Stimulated activated naive CD8-positive, alpha-beta T cell treated with anti-CD3 and anti-CD28 coated beads, Interleukin-15, amount 100 ng/mL, for 72 hours (primary cell): Measurements from ENCODE around the gene TCEANC.
"Not testable (repeated sequence)": the region's sequence is repeated elsewhere in the genome, so short reads cannot be mapped to it uniquely, and the experiment has no call there.

Source experiments
- ATAC-seq: fragments of 150-1000 bp; cut with Tn5 transposase; 2 replicates; pipeline ENCODE4 v1.10.0; 2021; ENCODE audit warnings: mild to moderate bottlenecking, moderate library complexity
- DNase-seq, 2 donors: peaks; one replicate each; pipeline ENCODE4 v3.0.0; 2021 to 2022
- H3K27ac Mint-ChIP-seq, 2 donors: one replicate each; pipeline ENCODE4 v1.8.0; 2022; ENCODE audit warnings: mild to moderate bottlenecking in 2 of 2, mixed read lengths in 2 of 2, moderate library complexity in 2 of 2
- H3K27me3 Mint-ChIP-seq: one replicate; pipeline ENCODE4 v1.8.0; 2022; ENCODE audit warnings: mixed read lengths
- H3K4me1 Mint-ChIP-seq: one replicate; pipeline ENCODE4 v1.8.0; 2022; ENCODE audit warnings: mild to moderate bottlenecking, mixed read lengths
- H3K4me3 Mint-ChIP-seq, 2 donors: one replicate each; pipeline ENCODE4 v1.8.0; 2022; ENCODE audit warnings: mild to moderate bottlenecking in 2 of 2, mixed read lengths in 2 of 2, moderate library complexity in 1 of 2
- H3K9me3 Mint-ChIP-seq, 2 donors: one replicate each; pipeline ENCODE4 v1.8.0; 2022; ENCODE audit warnings: mixed read lengths in 2 of 2

The TCEANC gene, protein sequence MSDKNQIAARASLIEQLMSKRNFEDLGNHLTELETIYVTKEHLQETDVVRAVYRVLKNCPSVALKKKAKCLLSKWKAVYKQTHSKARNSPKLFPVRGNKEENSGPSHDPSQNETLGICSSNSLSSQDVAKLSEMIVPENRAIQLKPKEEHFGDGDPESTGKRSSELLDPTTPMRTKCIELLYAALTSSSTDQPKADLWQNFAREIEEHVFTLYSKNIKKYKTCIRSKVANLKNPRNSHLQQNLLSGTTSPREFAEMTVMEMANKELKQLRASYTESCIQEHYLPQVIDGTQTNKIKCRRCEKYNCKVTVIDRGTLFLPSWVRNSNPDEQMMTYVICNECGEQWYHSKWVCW

DNA sequence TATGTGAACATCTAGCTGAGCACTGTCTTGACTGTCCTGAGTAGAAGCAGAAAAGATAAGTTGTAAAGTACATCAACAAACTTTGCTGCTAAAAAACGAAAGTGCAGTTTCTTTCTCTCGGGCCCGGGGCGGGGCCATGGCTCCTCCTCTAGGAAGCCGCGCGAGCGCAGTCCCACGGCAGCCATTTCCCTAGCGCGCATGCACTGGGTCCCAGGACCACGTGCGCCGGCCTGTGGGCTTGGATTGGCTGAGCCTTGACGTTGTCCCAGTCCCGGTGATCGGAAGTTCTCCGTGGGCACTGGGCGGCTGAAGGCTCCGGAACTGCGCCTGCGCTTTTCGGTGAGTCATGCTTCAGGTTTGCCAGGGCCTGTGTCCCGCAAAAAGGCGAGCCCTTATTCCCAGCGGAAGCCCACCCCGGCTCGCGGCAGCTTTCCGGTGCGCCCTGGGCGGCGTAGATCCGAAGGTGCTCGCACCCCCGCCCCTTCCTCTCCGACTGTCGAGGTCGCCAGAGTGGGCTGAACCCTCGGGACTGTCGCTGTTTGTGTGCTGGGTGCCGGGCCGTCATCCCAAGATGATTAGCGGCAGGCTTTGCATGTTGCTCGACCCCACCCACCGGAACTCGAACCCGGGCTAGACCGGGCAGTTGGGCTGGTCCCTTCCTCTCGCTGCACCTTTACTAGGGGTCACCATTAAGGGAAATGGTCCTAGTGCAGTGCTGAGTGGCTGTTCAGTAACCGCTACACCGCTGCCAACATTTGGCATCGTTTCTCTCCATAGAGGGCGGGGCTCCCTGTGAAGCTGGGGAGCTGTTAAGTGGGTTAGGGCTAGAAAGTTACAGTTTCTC, at the start of gene TCEANC:
Gene TCEANC (plus strand): TSS at position 292 of the 844 bp plus-strand sequence. CDS start 9,368 bp downstream, outside the sequence.
- Mint-ChIP-seq H3K4me3 (peak within 1 kb of the TSS; percentile 76 to 82), H3K27ac (peak within 1 kb of the TSS; percentile 81 to 93), H3K4me1 (peaks cover 18% of the 10 kb centered on the region), H3K9me3 (no peaks in the 10 kb centered on the region), H3K27me3 (no peaks in the 10 kb centered on the region)
- DNase-seq = peak; percentile 86 to 95
- ATAC-seq = peak; percentile 94

DNA sequence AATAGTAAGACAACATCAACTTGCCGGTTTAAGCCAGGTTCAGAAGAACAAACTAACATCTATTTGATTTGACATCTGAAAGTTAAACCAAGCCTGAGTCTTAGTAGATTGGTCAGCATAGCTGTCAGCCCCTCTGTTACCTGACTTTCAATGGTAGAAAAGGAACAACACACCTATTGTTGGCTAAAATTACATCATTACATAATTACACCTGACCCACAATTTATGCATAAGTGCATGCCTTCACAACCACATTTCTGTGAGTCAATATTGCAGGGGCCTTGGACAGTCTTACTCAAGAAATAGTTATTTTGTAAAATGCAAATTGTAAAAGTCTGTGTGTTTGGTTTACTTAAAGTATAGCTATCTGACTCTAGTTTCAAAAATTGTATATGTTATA, 47.3 kb upstream of the TCEANC start:
- H3K9me3 Mint-ChIP-seq = no peaks in the 10 kb centered on the region
- DNase-seq = no peak
- no peaks in the 10 kb centered on the region for H3K27me3 Mint-ChIP-seq
- no peak overlapping the region for H3K4me3 Mint-ChIP-seq
- no peak for ATAC-seq
- no peaks in the 10 kb centered on the region for H3K4me1 Mint-ChIP-seq
- no peak overlapping the region for H3K27ac Mint-ChIP-seq

DNA sequence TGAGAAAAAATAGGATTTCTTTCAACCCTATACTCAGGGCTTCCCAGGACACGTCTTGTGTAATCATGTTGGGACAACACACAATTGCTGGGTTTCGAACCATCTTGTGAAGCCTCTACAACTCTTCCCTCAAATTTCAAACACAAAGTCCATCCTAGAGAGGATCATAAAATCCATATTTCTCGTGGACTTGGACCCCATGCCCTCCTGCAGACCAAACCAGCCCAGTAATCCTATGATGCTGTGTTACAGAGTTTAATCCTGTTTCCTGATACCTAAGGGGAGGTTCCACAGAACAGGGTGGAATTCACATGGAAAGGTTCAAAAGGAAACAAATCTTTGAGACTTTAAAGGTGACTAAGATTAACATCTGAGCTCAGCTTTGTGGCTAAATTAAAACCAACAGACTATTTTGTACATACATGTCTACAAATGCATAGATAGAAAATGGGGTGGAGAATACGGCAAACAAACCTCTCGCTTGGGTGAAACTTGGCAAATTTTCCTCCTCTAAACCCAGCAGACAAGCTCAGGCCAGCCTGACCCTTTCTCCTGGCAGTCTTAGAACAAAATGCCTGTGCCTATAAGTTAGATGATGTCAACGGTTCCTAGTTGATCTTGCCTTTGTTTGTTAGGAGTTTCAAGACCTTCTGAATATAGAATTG, 45.5 kb upstream of the TCEANC start:
- H3K9me3 Mint-ChIP-seq = no peaks in the 10 kb centered on the region
- ATAC-seq (no peak), DNase-seq (no peak)
- no peak overlapping the region for H3K27ac Mint-ChIP-seq
- no peaks in the 10 kb centered on the region for H3K27me3 Mint-ChIP-seq
- no peak overlapping the region for H3K4me3 Mint-ChIP-seq
- H3K4me1 Mint-ChIP-seq = no peaks in the 10 kb centered on the region

DNA sequence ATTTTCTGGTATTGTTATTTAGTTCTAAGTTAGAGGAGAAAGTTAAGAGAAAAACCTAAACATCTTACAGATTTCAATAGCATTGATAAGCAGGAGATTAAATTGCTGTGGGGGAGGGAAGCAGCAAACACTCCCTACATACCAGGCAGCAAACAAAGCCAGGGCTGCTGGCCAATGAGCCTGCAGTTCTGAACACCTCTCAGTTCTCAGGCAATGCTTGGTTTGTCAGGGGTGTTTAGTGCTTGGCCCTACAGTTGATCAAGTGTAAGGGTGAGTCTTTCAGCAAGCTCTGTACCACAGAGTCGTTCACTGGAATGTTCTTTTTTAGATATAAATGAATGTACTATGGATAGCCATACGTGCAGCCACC, 45.0 kb upstream of the TCEANC start:
- Mint-ChIP-seq H3K4me3 (no peak overlapping the region), H3K27ac (no peak overlapping the region), H3K4me1 (no peaks in the 10 kb centered on the region), H3K9me3 (no peaks in the 10 kb centered on the region), H3K27me3 (no peaks in the 10 kb centered on the region)
- DNase-seq = no peak
- no peak for ATAC-seq

DNA sequence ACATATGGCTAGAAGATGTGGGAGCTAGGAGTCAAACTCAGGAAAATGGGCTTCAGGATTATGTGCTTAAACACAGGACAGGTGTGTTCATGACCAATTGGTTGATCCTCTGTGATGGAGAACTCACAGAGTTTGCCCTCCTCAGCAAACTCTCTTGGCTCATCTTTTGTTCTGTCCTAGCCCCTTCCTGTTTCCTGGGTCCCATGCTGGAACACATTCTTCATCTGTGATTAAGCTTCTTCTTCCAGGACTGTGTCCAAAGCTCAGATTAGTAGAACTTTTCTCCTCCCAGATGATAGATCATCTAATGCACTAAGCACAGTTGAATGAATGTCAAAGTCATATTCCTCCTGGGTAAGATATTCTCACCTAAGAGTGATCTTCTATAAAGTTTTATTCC, 38.8 kb upstream of the TCEANC start:
- ATAC-seq (no peak), DNase-seq (no peak)
- Mint-ChIP-seq H3K9me3 (no peaks in the 10 kb centered on the region), H3K4me3 (no peak overlapping the region), H3K27me3 (no peaks in the 10 kb centered on the region), H3K27ac (no peak overlapping the region), H3K4me1 (peaks cover 8% of the 10 kb centered on the region)

DNA sequence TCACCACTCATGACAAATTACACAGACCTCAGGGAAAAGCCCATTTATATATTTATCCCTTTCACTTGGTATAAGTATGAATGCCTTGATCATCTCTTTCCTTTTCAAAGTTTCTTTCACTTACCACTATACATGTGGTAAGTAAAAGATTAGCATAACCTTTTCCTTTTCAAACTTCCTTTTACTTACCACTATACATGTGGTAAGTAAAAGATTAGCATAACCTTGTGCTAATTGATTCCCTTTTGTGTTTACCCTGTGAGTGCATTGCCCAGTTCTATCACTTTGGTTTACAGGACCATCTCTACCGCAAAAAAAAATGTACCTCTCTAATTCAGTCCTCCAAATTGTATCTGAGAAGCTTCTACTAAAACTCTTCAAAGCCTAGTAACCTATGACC, 32.7 kb upstream of the TCEANC start:
- Mint-ChIP-seq H3K9me3 (no peaks in the 10 kb centered on the region), H3K4me3 (no peak overlapping the region), H3K27ac (no peak overlapping the region), H3K27me3 (no peaks in the 10 kb centered on the region), H3K4me1 (peaks cover 22% of the 10 kb centered on the region)
- ATAC-seq (peak; percentile 82), DNase-seq (no peak)

DNA sequence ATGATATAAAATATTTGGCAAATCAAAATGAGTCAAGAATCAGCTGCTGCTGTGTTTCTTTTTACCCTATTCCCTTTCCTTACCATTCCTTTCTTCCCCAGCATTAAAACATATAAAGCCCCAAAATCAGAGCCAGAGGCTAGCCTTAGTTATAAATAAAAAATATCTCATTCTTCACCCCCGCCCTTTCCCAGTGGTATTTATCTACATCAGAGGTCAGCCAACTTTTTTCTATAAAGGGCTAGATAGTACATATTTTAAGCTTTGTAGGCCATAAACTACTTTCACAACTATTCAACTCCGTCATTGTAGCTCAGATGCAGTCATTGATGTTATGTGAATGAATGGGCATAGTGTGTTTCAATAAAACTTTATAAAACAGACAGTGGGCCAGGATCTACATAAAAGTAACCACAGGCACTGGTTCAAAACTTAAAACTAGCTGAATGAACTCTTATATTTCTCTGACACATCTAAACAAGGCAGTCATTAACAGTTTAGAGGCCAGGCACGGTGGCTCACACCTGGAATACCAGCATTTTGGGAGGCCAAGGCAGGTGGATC, 30.5 kb upstream of the TCEANC start:
- Mint-ChIP-seq H3K9me3 (no peaks in the 10 kb centered on the region), H3K27me3 (no peaks in the 10 kb centered on the region), H3K27ac (no peak overlapping the region), H3K4me3 (no peak overlapping the region), H3K4me1 (peaks cover 21% of the 10 kb centered on the region)
- no peak for ATAC-seq
- no peak for DNase-seq

DNA sequence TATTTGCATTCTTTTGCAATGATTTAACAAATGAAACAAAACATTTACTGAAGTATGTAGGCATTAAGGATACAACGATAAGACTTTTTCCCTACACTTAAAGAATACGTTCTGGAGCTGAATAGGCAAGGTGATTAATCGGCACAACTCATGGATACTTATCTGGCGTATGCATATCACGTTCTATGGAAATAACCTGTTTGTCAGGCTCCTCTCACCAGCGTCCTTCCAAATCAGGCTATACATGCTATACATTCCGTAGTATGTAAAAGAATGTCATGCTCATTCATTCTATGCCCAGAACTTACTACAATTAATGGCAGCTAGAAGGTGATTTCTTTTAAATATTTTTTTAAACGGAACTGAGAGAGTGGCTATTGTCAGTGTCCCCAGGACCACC, 25.6 kb upstream of the TCEANC start:
- Mint-ChIP-seq H3K4me1 (no peaks in the 10 kb centered on the region), H3K4me3 (no peak overlapping the region), H3K9me3 (no peaks in the 10 kb centered on the region), H3K27me3 (no peaks in the 10 kb centered on the region), H3K27ac (no peak overlapping the region)
- no peak for ATAC-seq
- DNase-seq = no peak

DNA sequence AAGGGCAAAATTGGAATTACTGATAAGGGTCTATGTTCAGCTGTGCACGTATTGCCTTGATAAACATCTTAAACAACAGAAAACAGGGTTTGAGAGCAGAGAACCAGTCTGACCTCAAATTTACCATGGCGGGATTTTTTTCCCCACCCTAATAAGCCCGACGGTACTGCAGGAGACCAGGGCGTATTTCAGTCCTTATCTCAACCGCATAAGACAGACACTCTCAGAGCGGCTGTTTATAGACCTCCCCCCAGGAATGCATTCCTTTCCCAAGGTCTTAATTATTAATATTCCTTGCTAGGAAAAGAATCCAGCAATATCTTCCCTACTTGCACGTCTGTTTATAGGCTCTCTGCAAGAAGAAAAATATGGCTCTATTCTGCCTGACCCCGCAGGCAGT, 15.7 kb upstream of the TCEANC start:
- H3K27me3 Mint-ChIP-seq, H3K4me1 Mint-ChIP-seq, H3K27ac Mint-ChIP-seq, H3K4me3 Mint-ChIP-seq, ATAC-seq, DNase-seq: not testable (repeated sequence)
- peaks cover 12 to 16% of the 10 kb centered on the region in 2 donors for H3K9me3 Mint-ChIP-seq

DNA sequence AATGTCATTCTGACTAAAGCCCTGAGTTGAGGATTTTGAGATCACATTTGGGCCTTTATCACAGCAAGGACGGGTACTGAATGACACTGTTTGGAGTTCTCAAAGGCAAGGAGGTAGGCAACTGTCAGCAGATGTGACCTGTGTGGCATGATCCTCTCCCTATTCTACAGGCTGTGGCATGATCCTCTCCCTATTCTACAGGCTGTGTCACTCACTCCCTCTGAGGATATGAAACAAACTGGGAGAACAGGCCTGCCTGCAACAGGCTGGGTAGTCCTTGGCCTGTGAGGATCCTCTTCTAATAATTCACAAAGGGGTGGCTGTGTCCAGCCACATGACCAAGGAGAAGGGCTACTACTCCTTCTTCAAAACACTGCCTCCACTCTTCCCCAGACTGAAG, 14.9 kb upstream of the TCEANC start:
- Mint-ChIP-seq H3K27me3 (peaks cover 8% of the 10 kb centered on the region), H3K4me3 (no peak overlapping the region), H3K9me3 (peaks cover 12 to 16% of the 10 kb centered on the region in 2 donors), H3K4me1 (no peaks in the 10 kb centered on the region), H3K27ac (no peak overlapping the region)
- DNase-seq = no peak
- ATAC-seq = no peak

DNA sequence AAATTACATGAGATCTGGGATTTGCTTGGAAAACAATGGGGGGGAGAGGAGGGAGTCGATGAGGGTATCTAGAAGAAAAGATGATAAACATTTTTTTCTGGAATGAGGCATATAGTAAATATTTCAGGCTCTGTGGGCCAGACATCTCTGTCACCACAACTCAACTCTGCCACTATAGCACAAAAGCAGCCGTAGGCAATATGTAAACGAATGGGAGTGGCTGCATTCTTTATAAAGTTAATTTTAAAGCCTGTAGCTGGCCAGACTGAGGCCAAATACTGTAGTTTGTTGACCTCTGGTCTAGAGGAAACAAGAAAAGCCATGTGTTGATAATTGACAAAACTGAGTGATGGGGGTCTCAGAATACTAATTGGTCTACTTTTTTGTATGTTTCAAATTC, 14.1 kb upstream of the TCEANC start:
- no peak for ATAC-seq
- Mint-ChIP-seq H3K27me3 (peaks cover 8% of the 10 kb centered on the region), H3K4me3 (no peak overlapping the region), H3K9me3 (peaks cover 12 to 16% of the 10 kb centered on the region in 2 donors), H3K4me1 (no peaks in the 10 kb centered on the region), H3K27ac (no peak overlapping the region)
- no peak for DNase-seq

DNA sequence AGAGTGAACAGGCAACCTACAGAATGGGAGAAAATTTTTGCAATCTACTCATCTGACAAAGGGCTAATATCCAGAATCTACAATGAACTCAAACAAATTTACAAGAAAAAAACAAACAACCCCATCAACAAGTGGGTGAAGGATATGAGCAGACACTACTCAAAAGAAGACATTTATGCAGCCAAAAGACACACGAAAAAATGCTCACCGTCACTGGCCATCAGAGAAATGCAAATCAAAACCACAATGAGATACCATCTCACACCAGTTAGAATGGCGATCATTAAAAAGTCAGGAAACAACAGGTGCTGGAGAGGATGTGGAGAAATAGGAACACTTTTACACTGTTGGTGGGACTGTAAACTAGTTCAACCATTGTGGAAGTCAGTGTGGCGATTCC, 11.3 kb upstream of the TCEANC start:
- H3K9me3 Mint-ChIP-seq, DNase-seq, H3K4me1 Mint-ChIP-seq, H3K4me3 Mint-ChIP-seq, H3K27ac Mint-ChIP-seq, H3K27me3 Mint-ChIP-seq, ATAC-seq: not testable (repeated sequence)

DNA sequence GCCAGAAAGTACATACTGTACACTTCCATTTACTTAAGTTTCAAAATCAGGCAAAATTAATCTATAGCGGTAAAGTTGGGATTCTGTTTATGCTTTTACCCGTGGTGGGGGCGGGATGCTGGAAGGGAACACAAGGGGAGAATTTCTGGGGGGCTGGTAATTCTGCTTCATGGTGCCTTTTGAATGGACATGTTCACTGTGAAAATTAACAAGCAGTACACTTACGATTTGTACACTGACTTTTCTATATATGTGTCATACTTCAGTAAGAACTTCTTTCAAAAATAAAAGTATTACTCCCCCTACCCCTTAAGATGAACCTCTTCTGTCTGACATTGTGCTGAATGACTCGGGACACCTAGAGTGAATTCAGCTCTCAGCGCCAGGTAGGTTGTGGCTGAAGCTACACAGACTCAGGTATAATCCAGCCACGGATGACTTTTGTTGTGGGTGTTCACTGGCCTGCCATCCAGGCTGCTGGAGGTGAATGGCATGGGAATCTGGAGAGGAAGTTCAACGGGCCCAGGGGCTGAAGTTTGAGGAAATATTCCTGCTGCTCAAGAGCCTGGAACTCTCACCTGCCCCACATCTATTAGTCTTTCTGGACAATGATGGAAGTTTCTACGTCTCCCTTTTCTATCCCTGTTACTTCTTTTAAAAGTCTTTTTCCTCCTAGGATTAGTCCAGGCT, 7.3 kb upstream of the TCEANC start:
- H3K9me3 Mint-ChIP-seq = no peaks in the 10 kb centered on the region
- H3K27me3 Mint-ChIP-seq = no peaks in the 10 kb centered on the region
- ATAC-seq = no peak
- DNase-seq = no peak
- peak overlapping the region in 1 of 2 donors; percentile 90 for H3K27ac Mint-ChIP-seq
- H3K4me1 Mint-ChIP-seq = peaks cover 21% of the 10 kb centered on the region
- H3K4me3 Mint-ChIP-seq = no peak overlapping the region

DNA sequence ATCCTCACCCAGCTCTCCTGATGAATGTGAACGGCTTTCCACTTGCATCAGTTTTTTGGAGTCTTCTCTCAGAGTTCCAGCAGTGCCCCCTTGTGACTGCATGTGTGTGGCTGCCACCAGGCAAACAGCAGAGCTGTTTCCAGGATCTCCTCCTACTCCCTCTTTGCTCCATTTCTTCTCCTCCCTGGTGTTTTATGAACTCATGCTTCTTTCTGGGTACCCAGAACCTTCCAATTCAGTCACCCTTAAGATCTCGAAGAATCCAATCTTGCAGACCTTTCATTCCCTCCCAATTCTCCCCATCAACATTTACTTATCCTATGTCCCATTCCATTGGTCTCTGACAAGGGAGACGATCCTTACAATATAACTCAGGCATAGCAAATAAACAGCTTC, 6.8 kb upstream of the TCEANC start:
- ATAC-seq (no peak), DNase-seq (peak in 1 of 2 donors; percentile 42)
- Mint-ChIP-seq H3K27me3 (no peaks in the 10 kb centered on the region), H3K4me1 (peaks cover 21% of the 10 kb centered on the region), H3K27ac (peak overlapping the region in 1 of 2 donors; percentile 90), H3K9me3 (no peaks in the 10 kb centered on the region), H3K4me3 (no peak overlapping the region)

DNA sequence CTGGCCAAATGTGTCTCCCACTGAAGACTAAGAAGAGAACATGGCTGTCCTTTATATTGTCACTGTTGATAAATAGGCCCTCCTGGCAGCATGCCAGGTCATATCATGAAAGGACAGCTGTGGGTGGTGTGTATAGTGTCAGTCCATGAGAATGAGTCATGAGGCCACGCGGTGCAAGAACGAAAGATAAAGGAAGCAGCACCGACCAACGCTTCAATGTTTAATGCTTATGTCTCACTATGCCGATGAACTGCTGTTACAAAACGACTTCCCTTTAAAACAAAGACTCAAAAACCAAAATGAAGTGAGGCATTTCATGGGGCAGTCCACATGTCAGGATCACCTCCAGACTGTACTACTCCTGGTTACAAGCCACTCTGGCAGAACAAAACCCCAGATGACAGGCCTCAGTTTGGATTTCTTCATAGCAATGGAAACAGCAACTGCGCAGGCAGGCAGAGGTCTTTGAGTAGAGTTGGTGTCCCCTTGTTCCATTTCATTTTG, 5.2 kb upstream of the TCEANC start:
- Mint-ChIP-seq H3K9me3 (no peaks in the 10 kb centered on the region), H3K27ac (peak overlapping the region; percentile 74 to 84), H3K27me3 (no peaks in the 10 kb centered on the region), H3K4me1 (peaks cover 26% of the 10 kb centered on the region), H3K4me3 (peak overlapping the region; percentile 12 to 41)
- ATAC-seq = peak; percentile 93
- peak; percentile 53 to 72 for DNase-seq
